HG02973 (cell line): ENCODE measurements around the gene ELMO1.

Experiments
- ATAC-seq: cut with Tn5 transposase; IDR thresholded peaks from one replicate; pipeline ENCODE4 v1.9.1; 2021; ENCODE audit warnings: moderate library complexity; ENCODE audit not compliant: unreplicated experiment

ELMO1 gene

DNA sequence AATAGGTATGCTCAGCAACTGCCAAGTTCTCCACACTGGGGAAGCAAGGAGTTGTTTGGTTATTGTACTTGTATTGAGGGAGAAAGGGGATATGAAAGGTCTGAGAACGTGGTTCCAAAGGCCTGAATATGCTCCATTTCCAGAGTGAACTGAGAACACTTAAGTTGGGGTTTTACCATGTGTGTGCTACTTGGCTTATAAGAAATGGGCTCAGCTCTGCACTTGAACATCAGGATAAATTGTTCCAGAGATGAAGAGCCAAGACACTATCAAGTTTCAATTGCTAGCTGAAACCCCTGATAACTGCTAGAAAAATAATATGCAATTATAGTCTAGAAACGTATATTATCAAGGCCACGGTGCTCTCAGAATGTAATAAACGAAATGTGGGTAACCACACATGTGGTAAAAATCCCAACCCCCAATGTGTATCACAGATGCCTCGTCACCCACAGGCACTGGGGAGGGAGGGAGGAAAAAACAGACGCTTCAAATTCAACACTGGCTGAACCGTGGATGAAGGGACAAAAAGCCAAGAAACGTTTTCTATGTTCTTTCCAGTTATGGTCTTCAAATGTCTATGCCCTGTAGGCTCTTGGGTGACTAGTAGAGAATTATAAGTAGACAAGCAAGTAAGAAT lies 16.3 kb downstream of the ELMO1 start:
- no peak for ATAC-seq

DNA sequence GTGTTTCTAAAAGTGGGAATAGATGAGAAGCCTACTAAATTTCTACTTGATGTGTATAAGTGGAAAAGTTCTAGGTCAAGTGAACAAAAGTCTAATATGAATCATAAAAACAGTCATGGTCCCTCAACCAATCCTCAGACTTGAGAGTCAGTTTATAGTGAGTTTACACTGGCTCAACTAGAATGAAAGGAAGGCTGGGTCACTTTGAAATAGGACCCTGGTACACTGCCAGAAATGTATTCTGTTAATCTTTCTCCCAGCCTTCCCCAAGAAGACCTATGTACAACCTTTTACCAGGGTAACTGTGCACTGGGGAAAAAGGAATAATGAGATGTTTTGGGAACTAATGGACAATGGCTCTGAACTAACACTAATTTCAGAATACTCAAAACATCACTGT lies 17.3 kb downstream of the ELMO1 start:
- ATAC-seq = no peak

DNA sequence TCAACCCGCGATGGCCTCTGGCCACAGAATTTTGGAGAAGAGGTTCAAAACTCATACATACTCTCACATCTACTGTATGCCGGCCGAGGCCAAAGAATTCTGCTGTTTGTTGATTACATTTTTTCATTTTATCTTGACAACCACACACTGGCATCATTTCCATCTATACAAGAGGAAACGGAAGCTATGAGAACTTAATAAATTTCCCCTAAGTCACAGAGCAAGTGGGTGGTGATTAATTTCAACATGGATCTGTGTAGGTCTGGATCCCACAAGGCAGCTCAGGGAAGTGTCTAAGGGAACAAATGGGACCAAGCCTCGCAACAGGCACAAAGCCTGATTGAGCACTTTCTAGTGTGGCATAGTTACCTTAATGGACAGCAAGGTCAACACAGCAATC lies 18.0 kb downstream of the ELMO1 start:
- ATAC-seq = no peak

DNA sequence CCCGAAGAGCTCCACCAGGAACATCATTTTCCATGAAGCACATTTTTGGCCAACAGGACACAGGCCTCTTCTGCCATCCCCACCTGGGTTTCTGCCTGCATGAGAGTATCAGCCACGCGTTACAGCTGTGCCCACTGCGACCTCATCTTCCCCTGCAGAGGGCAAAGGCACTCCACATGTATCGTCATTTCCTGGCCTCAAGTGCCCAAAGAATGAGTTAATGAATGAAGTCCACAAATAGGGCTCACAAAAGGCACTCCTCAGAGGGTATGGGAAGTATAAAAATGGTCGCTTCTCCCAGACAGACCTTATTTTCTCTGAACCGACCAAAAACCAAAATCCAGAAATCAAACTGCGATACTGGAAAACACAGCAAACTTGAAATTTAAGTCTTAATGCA lies 18.5 kb downstream of the ELMO1 start:
- no peak for ATAC-seq

DNA sequence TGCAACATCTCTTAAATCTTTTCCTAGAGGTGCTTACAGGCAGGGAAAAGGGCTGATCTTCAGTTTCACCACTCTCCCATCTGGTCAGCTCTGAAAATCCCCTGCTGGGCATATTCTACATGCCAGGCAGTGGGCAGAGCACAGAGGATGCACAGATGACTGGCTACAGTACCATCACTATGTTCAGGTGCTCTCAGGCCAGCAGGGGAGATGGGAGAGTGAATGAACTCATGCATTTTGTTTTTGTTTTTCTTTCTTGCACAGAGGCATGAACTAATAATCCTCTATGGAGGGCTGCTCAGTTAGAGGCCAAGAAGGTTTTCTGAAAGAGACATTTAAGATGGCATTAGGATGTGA lies 19.3 kb downstream of the ELMO1 start:
- no peak for ATAC-seq

DNA sequence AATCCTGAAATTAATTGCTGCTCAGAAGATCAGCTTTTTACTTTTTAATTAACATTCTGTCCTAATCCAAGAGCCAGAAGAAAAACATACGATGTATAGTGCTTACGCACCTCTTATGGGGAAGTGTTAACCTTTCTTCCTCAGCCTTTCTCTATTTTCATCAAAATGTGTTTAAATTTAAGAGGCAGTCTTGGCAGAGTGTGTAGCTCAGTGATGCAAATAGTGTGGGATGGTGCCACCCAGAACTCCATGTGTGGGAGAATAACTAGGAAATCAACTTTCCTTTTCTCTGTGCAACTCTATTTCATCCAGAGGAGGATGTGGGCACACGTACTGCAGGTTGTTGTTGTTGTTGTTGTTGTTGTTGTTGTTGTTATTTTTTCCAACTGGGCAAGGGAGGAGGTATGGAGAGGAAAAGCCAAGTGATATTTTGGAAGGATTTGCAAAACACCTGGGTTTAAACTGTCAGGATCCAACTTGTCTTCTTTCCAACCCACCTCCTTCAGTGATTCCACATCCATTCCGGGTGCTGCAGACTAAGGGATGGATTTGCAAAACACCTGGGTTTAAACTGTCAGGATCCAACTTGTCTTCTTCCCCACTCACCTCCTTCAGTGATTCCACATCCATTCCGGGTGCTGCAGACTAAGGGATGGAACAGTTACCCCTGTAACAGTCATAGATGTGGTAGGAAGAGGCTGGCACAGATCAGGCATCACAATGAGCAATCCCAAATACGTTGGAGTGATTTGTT lies 19.8 kb downstream of the ELMO1 start:
- no peak for ATAC-seq

DNA sequence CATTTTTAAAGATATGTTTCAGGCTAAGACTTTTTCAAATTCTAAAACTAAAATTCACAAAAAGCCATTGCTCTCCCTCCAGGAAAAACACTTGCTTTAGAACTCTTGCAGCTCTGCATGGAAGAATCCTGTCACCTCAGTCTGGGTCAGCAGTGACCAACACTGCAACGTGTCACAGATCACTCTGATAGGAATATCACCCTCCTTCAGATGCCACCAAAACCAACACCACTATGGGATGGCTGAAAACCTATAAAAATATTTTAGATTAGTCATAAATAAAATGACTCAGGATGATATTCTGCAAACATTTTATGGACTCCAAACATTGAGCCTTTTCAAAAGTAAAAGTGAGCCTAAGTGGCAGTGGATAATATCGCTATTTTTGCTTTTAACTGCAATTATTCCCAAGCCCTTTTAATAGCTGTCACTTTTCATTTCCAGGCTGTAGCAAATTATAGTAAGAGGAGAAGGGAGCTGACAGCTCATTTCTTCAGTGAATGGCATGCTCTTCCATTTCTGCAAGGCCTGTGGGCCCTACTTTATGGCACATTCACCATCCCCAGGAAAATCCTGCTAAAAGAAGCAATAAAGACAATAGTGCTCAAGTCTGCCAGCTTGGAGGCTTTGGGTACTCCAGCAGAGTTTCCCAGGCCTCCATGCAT lies 21.3 kb downstream of the ELMO1 start:
- no peak for ATAC-seq

DNA sequence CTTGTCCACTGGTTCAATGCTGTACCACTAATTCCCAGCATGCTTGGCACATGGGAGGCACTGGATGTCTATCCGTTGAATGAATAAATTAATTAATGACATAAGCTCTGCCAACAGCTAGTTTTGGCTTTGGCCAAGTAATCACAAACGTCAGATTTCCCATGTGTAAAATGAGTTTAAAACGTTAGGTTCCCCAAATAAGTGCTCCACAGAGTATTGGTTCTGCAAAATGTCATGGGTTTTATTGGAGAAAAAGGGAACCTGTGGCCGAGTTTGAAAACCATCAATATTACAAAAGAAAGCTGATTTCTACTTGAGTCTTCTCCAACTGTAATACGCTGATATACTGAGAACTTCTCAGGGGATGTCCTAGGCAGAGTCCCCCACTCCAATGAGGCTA lies 23.2 kb downstream of the ELMO1 start:
- no peak for ATAC-seq

DNA sequence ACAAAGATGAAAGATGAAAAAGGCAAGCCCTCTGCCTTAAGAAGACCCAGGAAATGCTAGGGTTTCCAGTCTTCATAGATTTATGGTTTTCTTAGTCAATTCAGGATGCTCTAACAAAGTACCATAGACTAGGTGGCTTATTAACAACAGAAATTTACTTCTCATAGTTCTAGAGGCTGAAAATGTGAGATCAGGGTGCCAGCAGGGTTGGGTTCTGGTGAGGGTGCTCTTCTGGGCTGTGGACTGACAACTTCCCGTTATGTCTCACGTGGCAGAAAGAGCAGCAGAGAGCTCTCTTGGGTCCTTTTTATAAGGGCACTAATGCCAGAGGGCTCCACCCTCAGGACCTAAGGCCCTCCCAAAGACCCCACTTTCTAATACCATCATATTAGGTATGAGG lies 23.7 kb downstream of the ELMO1 start:
- no peak for ATAC-seq

DNA sequence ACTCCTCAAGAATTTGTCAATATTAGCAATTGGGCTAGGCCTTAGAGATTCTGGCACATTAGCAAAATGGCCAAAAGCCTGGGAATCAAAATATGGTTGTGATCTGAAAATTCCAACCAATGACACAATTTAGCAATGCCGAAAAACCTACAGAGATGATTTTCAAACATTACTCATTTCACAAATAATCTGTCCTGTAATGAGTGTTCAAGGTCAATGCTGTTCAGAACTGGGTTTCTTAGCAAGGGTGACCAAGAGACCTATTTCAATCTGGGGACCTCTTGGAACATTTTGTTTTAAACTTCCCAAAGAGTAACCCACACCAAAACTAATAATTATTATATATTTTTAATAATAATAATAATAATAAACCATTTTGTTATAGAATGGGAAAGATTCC lies 24.1 kb downstream of the ELMO1 start:
- no peak for ATAC-seq

DNA sequence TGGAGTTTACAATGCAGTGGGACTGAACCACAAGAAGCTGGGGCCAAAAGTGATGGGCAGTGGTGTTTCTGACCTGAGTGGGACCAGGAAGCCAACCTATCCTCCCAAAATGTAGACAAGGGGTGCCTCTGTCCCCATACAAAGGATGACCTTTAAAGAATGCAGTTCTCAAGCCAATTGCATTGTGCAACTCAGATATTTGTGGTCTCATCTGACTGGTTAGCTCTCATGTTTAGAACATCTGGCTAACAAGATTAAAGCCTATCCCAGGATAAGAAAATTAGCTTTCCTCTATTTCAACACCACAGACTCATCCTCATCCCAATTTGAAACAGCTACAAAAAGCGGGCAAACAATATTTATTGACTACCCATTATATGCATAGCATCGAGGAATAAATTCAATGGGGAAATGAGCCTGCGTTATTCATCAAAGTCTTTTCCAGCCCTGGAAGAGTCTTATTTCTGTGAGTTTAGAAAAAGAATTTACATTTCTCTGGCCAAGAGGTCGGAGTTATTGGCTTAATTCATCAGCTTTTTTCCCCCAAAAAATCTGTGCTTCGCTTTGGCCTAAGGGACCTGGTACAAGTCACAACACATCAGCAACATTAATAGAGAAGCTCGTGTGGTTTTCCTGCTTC lies 26.7 kb downstream of the ELMO1 start:
- no peak for ATAC-seq

DNA sequence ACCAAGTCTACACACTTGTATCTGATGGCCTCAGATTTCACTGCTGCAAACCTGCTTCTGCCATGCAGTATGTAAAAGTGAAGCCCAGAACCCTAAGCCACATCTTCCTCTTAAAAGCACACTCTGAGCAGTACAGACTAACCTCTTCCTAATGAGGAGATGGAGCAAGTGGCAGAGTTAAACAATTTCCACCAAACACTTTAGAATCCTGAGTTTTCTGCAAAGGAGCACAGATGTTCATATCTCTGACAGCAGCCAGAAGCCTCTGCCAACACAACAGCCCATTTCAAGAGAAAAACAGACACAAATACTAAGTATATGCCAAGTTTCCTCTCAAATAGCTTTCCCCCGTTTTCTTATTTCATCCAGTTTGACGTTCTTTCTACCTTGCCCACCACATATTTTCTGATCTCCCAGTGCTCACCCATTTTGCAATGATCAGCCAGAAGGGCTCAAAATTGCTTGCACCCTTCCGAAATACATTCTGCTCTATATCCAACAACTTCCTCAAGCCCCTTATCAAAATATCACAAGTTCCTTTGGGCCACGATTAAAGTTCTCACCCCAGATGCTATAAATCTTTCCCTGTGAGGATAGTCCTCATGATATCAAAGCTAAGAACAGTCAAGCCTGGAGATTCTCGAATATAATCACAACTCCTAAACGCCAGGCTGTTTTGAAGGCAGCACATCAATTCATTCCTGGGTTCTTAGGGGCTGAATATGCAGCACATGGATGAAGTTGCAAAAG lies 27.5 kb downstream of the ELMO1 start:
- ATAC-seq = no peak

DNA sequence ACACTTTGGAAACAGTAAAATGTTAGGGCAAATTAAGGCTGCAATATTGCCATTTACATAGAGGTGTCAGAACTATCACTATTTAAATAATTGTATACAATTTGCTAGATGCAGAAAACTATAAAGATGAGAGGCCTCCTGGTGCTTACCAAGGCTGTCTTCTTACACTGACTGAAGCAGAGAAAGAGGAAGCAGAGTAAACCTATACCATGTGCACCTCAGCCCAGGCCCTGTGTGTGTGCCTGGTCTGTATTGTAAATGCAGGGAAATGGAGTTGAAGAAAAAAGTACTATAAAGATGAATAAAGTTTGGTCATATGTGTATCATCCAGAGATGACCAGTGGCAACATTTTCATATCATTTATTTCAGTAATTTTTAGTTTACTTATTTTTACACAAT lies 29.2 kb downstream of the ELMO1 start:
- ATAC-seq = no peak

DNA sequence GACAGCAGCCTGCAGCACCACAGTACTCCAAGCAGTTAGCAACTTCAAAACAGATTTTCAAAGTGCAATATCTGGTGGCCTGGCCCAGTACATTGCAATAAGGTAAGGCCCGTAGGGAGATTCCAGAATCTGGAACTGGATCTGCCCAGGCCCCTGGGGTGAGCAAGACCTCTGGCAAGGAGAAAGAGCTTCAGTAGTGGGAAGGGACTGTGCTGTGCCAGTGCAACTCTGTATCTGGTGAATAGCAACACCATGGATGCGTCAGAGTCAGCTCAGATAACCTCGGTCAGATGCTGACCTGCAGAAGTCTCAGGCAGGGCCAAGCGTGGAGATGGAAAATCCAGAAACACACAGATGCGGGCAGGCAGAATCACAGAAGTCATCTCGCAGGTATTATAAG lies 30.3 kb downstream of the ELMO1 start:
- ATAC-seq = no peak

DNA sequence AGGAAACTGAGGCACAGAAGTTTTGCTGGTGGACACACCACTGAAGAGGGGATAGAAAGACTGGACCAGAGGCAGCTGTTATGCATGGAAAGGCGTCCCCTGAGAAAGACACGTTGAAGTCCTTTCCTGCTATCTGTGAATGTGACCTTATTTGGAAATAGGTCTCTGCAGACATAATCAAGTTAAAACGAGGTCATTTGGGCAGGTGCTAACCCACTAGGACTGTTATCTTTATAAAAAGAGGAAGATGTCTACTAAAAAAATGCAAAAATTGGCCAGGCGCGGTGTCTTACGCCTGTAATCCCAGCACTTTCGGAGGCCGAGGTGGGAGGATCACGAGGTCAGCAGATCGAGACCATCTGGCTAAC lies 31.6 kb downstream of the ELMO1 start:
- ATAC-seq = no peak

DNA sequence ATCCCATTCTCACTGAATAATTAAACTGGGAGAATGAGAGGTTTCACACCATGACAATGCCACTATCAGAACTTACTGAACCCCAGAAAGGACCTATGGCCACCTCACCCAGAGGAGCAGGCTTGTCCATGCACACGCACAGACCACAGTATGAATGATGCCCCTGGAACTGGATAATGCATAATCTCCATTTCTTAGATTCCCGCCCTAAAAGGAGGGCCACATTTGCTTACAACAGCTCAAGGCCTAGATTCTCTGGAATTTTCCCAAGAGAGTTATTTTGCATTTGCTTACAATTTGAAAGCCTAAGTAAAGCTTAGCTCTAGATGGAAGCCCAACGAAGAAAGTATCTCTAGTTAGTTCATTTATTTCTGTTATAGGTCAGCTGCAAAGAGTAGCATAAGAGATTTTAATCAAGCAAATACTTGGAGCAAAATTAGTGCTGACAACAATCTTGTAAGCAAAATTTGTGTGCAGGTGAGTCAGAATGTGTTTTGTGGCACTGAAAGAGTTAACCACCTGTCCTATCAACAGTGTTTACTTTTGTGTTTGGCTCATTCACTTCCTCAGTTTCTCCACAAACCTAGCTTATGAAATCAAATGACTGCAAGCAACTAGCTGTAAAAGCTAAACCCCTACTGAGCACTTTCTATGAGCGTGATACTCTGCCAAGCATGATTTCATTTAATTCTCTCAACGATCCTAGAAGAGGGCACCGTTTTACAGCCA lies 32.1 kb downstream of the ELMO1 start:
- ATAC-seq = no peak

DNA sequence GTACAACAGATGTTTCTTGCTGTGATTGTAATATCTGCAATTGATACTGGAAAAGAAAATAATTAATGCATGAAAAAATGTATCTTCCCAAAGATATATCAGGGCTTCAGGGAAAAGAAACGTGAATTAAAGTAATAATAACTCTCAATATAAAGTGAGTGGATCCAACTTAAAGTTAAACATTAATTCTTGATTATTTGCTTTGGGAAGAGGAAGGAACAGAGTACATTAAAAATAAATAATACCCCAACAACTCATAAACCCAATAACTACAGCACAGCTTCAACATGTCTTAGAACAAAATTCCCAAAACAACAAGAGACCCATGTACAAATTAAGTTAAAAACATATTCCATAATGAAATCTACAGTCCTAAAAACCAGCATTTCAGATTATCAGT lies 33.0 kb downstream of the ELMO1 start:
- ATAC-seq = no peak

DNA sequence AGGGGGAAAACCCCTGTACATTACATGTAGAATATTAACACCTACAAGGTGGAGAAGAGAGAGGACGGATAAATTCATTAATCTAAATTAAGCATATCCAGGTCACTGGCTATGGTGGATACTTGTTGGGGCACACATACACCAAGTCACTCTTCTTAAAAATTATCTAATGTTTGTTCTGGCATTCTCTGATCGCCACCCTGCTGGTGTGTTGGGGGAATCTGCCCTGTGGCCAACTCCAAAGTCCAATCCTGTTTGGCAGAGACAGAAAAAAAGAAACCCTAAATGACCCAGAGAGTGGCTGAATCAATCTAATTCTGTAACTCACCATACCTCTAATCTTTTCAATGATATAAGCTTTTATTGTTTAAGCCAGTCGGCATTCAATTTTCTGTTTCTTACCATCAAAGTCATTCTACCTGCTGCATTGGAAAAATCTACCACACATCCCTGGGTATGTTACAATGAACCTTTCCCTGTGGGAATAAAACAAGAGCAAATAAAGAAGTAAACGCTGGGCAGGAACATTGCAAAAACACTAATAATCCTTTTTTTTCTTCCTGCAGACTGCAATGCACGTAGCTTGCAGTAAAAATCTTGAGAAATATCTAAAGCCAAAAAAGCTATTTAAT lies 34.2 kb downstream of the ELMO1 start:
- ATAC-seq = no peak

DNA sequence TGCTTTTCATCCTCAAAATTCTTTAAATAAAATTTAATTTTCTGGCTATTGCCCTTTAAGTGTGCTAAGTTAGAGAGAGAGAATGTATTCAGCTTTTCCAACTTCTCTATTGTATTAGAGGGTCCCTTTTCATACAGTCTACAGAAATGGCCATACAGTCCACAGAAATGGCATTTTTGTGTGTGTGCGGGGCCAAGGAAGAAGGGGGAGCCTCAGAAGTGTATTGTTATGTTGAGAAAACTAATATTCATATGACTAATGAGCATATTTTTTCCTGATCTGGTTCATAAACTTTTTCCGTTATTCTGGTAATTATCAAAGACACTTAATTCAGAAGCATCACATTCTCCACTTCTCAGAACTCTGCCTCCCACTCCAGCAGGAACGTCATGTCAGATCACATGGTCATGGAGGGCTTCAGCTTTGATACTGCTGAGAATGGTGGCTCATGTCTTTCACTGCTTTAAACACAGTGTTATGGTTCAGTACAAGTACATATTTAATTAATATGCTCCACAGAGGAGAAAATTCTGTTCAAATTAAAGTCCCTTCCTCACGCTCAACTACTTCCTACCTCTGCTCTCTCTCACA lies 37.1 kb downstream of the ELMO1 start:
- no peak for ATAC-seq
